Panc1 (cell line): ENCODE results near the gene HS3ST5.
"Not testable (repeated sequence)": the region's sequence is repeated elsewhere in the genome, so short reads cannot be mapped to it uniquely, and the experiment has no call there.

ENCODE experiments used
- CTCF ChIP-seq: fragments of 450-650 bp; IDR thresholded peaks from 2 replicates; pipeline ENCODE4 v1.5.1; 2017; ENCODE audit warnings: mild to moderate bottlenecking
- POLR2AphosphoS5 ChIP-seq: IDR thresholded peaks from 2 replicates; pipeline ENCODE4 v1.6.1; 2012; ENCODE audit warnings: mild to moderate bottlenecking, low read depth, low read length, moderate library complexity
- REST ChIP-seq, 2 experiments: IDR thresholded peaks; 2 replicates each; pipeline ENCODE4 v1.6.1; 2011 to 2012; ENCODE audit warnings: low read depth in 2 of 2, control low read depth in 1 of 2, low read length in 1 of 2, mild to moderate bottlenecking in 1 of 2, moderate library complexity in 1 of 2; ENCODE audit not compliant: insufficient read depth in 1 of 2
- SIN3A ChIP-seq: IDR thresholded peaks from 2 replicates; pipeline ENCODE4 v1.6.1; 2012; ENCODE audit warnings: low read depth, mild to moderate bottlenecking, low read length, moderate library complexity, borderline replicate concordance; ENCODE audit not compliant: insufficient read depth
- TCF7L2 ChIP-seq: IDR thresholded peaks from 2 replicates; pipeline ENCODE4 v1.6.1; 2011; ENCODE audit warnings: mild to moderate bottlenecking, low read depth, low read length, inconsistent platforms

- not testable (repeated sequence) for TF ChIP-seq CTCF; REST (IDR thresholded peaks at IDR 0.05; ENCODE audit: insufficient read depth in 1 of 2, low read depth in 2 of 2, low read length in 1 of 2); POLR2AphosphoS5; SIN3A; TCF7L2
Measured at GRCh38 chr6:114313816-114314215, 29.0 kb downstream of the HS3ST5 start.
